DMS114 treated with DMSO at 0.1 percent for 48 hours (cell line): ENCODE measurements around the gene ASB13.
A peak's percentile ranks its signal among the peaks of the same experiment; 100 is the strongest.
"Not testable (repeated sequence)": the region's sequence is repeated elsewhere in the genome, so short reads cannot be mapped to it uniquely, and the experiment has no call there.

ENCODE experiments used
- DNase-seq: peaks from one replicate; lab custom pipeline; 2025; ENCODE audit not compliant: unreplicated experiment; lab: John Stamatoyannopoulos, UW

Gene ASB13

DNA sequence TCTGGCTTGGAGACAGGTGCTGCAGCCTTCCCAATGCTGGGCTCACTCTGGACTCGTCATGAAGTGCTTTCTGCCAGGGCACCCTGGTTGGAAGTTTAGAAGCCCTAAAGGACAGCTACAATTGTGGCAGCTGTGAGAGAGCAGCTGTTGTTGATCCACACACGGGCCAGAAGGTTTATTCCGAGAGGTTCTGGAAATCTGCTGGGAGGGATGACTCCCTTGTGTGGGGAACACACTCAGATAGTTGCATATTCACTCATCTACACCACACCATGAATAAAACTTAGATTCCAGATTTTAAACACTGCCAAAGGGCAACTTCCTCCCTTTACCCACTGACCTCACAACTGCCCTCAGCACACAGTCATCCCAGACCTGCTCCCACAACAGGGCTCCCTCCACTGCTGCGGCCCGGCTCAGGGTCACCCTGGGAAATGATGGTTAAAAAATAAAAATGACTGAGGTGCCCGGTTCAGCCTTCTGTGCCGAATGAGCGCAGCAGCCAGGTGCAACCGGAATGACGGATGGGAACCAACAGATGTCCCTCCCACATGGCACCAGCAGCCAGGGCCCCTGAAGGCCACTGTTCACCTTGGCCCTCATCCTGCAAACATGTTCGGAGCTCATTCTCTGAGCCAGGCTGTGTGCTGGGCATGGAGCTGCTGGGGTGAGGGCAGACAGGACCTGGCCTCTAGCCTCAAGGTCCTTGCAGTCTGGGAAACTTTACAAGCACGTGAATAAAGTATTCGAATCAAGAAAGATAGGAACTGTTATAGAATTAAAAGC, 40.2 kb downstream of the ASB13 start:
- no peak for DNase-seq

DNA sequence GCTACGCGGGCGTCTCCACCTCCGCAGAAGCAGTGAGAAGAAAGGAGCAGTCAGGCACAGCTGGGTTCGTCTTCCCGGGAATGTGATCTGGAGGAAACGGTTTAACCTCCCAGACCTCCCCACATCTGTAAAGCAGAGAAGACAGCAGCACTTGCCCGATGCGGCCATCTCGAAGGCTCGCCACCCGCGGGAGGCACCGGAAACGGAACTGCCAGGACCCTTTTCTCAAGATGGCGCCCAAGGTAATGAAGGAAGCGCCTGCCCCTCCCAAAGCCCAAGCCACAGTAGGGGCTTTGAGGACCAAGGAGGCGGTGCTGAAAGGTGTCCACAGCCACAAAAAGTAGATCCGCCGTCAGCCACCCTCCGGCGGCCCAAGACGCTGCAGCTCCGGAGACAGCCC, 41.7 kb downstream of the ASB13 start:
- no peak for DNase-seq

- peak; percentile 50 for DNase-seq
Observed at GRCh38 chr10:5623081-5623748, 43.2 kb downstream of the ASB13 start.

DNA sequence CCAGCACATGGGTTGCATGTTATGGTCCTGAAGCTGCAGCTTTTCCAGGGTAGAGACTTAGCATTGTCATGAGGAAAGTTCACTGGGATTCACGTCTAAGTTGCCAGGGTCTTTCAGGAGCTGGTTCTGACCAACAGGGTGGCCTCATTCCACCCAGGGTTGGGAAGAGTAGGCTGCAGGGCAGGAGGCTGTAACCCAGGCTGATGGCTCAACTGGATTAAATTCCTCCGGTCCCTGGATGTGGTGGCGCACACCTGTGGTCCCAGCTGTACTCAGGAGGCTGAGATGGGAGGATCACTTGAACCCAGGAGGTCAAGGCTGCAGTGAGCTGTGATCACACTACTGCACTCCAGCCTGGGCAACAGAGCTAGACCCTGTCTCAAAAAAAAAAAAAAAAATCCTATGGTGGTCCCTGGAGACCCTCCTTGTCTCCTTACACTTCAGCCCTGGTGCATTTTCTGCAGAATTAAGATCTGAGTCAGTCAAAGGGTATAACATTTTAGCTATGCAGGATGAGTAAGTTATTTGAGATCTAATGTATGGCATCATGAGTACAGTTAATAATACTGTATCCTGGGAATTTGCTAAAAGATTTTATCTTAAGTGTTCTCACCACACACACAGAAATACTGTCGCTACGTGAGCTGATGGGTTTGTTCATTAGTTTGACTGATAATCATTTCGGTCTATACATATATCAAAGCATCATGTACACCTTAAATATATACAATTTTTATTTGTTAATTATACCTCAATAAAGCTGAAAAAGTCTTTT, 44.0 kb downstream of the ASB13 start:
- no peak for DNase-seq

- DNase-seq: not testable (repeated sequence)
Observed at GRCh38 chr10:5621371-5621770, 45.0 kb downstream of the ASB13 start.

- no peak for DNase-seq
Observed at GRCh38 chr10:5620966-5621365, 45.4 kb downstream of the ASB13 start.

- DNase-seq: no peak
Observed at GRCh38 chr10:5620223-5620721, 46.1 kb downstream of the ASB13 start.

DNA sequence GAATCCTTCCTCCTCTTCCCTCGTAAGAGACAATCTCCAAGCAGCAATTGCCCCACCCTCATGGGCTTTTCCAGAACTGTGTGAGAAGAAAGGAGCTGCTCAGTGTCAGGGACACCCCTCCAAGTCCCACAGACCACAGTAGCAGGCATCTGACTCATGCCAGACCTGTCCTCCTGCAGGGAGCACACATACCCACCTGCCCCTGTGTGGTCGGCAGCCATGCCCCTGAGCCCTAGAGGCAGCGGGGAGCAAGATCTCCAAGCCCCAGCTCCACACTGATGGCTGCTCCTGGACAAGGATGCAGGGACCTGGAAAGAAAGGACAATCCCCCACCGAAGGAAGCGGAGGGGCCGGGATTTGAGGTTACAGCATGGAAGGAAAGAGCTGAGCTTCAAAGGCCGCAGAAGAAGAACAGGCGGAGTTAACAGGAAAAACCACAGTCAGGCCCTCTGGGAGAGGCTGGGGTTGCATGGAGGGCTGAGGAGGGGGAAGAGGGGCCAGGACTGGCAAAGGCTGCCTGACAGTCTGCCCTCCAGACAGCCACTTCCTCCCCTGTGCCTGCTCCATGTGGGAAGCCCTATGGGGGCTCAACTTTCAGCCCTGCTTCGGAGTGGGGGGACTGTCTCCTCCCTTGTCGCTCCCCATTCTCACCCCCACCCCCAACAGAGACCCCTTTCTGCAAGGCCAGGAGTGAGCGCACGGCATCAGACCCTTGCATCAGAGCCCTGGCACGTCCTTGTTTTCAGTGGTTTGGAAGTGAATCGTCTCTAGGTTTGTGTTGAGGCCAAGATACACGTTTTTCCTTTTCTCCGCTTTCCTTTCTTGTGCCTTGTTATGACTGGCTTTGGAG, 46.8 kb downstream of the ASB13 start:
- DNase-seq: no peak

DNA sequence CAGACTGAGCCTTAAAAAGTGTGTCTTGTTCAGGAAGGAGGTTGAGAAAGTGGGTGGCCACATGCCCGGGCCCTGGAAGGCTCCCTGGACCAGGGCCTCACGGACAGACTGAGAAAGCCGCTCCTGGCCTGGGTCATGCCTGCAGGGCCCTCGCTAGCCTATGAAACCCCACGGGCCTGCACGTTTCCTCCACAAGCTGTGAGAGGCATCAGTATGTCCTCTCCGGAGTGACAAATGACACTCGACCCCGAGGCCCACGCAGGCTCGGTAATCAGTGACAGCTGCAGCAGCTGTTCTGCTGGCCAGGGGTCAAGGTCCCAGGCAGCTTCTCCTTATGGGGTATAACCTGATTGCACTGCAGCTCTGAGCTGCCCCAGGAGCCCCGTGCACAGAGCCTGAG, 47.6 kb downstream of the ASB13 start:
- no peak for DNase-seq

- DNase-seq: no peak
Observed at GRCh38 chr10:5618042-5618441, 48.4 kb downstream of the ASB13 start.

GRCh38 chr10:5617521-5617920, 48.9 kb downstream of the ASB13 start:
- DNase-seq: no peak

DNA sequence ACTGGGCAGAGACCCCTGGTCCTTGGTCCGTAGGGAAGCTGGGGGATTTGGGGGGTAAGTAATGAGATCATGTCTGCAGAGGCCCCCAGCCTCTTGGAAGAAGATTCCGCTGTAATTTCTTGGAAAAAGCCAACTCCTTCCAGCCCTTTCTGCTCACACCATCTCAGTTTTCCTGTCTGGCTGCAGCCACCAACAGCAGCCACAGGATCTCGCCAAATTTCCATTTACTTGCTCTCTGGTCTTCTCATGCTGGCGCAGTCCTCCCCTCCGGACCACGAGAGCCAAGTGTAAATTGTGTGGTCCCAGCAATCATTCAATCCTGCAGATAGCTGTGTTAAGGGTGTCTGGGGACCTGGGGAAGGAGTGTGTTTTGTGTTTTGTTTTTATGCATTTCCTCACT, 49.6 kb downstream of the ASB13 start:
- DNase-seq: no peak

DNA sequence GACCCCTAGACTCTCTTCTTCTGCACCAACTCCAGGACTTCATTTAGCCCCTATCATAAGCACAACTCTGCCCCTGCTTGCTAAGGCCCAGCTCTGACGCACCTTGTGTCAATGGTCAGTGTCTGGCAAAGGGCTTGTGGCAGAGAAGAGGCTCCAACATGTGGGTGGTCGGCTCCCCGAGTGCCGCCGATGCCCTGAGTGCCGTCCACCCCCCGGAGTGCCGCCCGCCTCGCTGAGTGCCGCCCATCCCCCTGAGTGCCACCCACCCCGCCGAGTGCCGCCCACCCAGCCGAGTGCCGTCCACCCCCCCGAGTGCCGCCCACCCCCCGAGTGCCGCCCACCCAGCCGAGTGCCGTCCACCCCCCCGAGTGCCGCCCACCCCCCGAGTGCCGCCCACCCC, 50.3 kb downstream of the ASB13 start:
- no peak for DNase-seq

- no peak for DNase-seq
Observed at GRCh38 chr10:5615316-5615715, 51.1 kb downstream of the ASB13 start.

- DNase-seq: no peak
Observed at GRCh38 chr10:5614155-5614721, 52.2 kb downstream of the ASB13 start.

DNA sequence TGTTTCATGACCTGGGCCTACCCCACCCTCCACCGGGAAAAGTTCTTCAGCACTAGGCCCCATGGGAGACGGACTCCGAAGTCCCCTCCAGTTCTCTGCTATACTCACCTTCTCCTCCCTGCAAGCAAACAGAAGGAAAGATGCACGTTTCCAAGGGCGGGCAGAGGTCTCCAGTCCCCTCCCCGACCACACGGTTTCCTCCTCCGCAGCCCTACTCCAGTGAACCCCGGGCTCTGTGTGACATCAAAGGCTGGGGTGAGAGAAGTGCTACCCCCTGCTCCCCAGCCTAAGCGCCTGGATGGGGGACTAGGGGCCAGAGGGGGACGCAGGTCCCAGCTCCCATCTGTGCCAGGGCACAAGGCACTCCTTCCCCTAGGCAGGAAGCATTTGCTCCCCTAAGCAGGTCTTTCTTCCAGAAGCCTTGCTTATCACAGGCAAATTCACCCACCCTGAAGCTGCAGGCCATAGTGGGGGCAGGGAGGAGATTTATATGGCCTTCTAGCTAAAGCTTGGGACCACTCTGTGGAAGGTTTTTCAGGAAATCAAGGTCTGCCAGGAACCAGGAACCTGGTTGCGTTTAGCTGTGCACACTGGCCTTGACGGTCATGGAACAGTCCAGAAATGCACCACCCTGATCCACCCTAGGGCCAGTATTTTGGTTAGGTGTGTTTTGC, 52.8 kb downstream of the ASB13 start:
- no peak for DNase-seq

- DNase-seq: no peak
Observed at GRCh38 chr10:5611899-5612680, 54.3 kb downstream of the ASB13 start.

DNA sequence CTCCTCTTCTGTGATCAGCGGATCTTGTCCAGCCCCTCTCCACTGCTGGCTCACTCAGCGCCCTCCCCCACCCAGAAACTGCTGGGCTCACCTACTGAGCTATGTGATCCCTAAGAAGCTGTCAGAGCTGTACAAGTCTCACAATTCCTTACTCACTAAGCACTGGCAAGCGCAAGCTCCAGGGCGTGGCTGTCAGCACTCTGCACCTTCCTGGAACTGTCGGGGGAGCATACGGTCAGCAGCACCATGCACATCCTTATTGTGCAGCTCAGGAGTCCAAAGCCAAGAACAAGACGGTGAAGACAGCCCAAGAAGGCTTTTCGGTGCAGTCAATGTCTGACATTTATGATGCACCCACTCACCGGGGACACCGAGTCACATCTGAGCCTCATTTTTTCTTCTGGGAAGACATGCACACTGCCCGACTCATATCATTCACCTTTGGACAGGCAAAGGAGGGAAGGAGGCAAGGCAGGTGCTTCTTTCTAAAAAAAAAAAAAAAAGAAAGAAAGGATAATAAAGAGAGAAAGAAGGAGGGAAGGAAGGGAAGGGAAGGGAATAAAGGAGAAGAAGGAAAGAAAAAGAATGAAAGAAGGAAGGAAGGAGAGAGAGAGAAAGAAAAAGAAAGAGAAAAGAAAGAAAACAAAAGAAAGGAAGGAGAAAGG, 56.3 kb downstream of the ASB13 start:
- DNase-seq: no peak
